ENCODE measurements around the gene NEURL1. TPM values are rescaled to one million over a fixed set of nuclear protein-coding genes. Genes with fewer than 3 reads are reported as not detected.

The NEURL1 gene
- total RNA-seq, 1 donor from 2014 or later = 1.3 TPM

GRCh38 chr10:103455235-103455634 is 38.3 kb upstream of the NEURL1 start:
- no peak for DNase-seq (ENCODE audit: low read depth)
- no peak for TF ChIP-seq CTCF (conservative IDR thresholded peaks at IDR 0.05; ENCODE audit: low read depth, low read length)
- no peak overlapping the region for H3K4me3 ChIP-seq (ENCODE audit: low read depth, low read length)

- no peak for DNase-seq (ENCODE audit: low read depth)
- TF ChIP-seq CTCF (conservative IDR thresholded peaks at IDR 0.05; ENCODE audit: low read depth, low read length) = no peak
- no peak overlapping the region for H3K4me3 ChIP-seq (ENCODE audit: low read depth, low read length)
These were observed 37.3 kb upstream of the NEURL1 start for GRCh38 chr10:103456074-103456660.

GRCh38 chr10:103457176-103457712 is 36.3 kb upstream of the NEURL1 start:
- no peak overlapping the region for H3K4me3 ChIP-seq (ENCODE audit: low read depth, low read length)
- no peak for TF ChIP-seq CTCF (conservative IDR thresholded peaks at IDR 0.05; ENCODE audit: low read depth, low read length)
- no peak for DNase-seq (ENCODE audit: low read depth)

- TF ChIP-seq CTCF (conservative IDR thresholded peaks at IDR 0.05; ENCODE audit: low read depth, low read length) = no peak
- DNase-seq (ENCODE audit: low read depth) = no peak
- no peak overlapping the region for H3K4me3 ChIP-seq (ENCODE audit: low read depth, low read length)
These were observed 35.5 kb upstream of the NEURL1 start for GRCh38 chr10:103457896-103458583.

- DNase-seq (ENCODE audit: low read depth) = no peak
- no peak within 1 kb of the TSS for H3K4me3 ChIP-seq (ENCODE audit: low read depth, low read length)
- no peak for TF ChIP-seq CTCF (conservative IDR thresholded peaks at IDR 0.05; ENCODE audit: low read depth, low read length)
These were observed 34.8 kb upstream of the NEURL1 start, which contains the start of gene CALHM1 for GRCh38 chr10:103458720-103459119. Gene CALHM1, minus strand, starts transcription at chr10:103458900. Its CDS starts 149 bp downstream, at chr10:103458751.

GRCh38 chr10:103459615-103460014 is 33.9 kb upstream of the NEURL1 start:
- DNase-seq (ENCODE audit: low read depth) = no peak
- no peak overlapping the region for H3K4me3 ChIP-seq (ENCODE audit: low read depth, low read length)
- TF ChIP-seq CTCF (conservative IDR thresholded peaks at IDR 0.05; ENCODE audit: low read depth, low read length) = no peak

Data from epithelial cell of proximal tubule (primary cell).